H7 (cell line): ENCODE results near the gene LAMTOR2. TPM values are rescaled to one million over a fixed set of nuclear protein-coding genes. Genes with fewer than 3 reads are reported as not detected.
A peak's percentile ranks its signal among the peaks of the same experiment; 100 is the strongest.

Source experiments
- DNase-seq: peaks from one replicate; pipeline ENCODE4 v3.0.0; 2012
- H3K27me3 ChIP-seq: 2 replicates; pipeline ENCODE4 v1.6.0; 2011; ENCODE audit warnings: mild to moderate bottlenecking, low read length; ENCODE audit not compliant: control insufficient read depth, insufficient read depth
- H3K36me3 ChIP-seq: replicated peaks from 2 replicates; pipeline ENCODE4 v1.5.1; 2011; ENCODE audit warnings: low read length; ENCODE audit not compliant: control insufficient read depth, insufficient read depth
- H3K4me3 ChIP-seq: 2 replicates; pipeline ENCODE4 v1.5.1; 2011; ENCODE audit warnings: low read depth, mild to moderate bottlenecking, control low read depth, low read length, moderate library complexity; ENCODE audit not compliant: insufficient read depth
- total RNA-seq: library from RNA; depleted of rRNA; stranded (reverse); fragments of >200 nt; shearing (Covaris generic); gene quantifications from 2 replicates; pipeline ENCODE4 v1.2.3, GENCODE V29; 2014; rRNA removed

Gene LAMTOR2
- total RNA-seq, 1 experiment from 2014 or later: 58.0 TPM

DNA sequence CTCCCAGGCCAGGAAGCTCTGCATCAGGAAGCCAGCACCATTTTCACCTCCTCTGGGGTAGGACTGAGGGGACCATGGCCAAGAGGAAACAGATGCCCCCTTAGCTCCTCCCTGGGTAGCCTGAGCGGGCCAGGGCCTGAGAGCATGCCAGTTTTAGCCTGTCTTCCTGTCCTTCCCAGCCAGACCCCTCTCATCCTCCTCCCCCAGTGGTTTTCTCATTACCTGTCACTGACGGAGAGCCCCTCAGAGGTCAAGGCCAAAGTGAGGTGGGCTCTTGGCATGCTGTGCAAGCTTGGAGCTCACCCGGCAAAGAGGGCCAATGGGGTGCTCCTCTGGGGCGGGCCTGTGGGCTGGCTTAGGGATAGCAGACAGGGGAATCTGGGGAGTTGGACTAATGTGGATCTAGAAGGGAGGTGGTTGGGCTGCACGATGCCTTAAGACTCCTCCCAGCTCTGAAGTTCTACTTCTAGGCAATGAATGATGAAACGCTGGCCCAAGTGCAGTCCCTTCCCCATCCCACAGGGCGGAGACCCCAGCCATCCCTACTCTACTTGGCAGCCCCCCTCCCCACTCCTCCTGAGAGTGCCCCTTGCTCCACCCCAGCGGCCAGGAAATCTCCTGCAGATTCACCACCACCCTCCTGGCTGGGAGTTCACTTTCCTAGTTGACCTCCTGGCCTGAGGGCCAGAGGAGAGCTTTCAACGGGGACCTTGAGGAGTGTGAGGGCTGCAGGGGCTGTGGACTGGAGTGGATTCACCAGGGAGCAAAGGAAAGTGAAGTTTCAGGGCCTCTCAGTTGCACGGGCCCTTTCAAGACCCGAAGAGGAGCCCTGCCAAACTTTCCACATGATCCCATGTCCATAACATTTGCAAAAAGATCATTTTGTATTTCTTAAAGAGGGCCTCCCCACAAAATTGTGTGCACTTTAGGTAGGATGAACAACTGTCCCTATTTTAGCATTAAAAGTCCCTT is 50.6 kb downstream of the LAMTOR2 start:
- Histone ChIP-seq H3K36me3 (no peaks in the 10 kb centered on the region), H3K27me3 (no peaks in the 10 kb centered on the region), H3K4me3 (no peak overlapping the region)
- peak; percentile 78 for DNase-seq

DNA sequence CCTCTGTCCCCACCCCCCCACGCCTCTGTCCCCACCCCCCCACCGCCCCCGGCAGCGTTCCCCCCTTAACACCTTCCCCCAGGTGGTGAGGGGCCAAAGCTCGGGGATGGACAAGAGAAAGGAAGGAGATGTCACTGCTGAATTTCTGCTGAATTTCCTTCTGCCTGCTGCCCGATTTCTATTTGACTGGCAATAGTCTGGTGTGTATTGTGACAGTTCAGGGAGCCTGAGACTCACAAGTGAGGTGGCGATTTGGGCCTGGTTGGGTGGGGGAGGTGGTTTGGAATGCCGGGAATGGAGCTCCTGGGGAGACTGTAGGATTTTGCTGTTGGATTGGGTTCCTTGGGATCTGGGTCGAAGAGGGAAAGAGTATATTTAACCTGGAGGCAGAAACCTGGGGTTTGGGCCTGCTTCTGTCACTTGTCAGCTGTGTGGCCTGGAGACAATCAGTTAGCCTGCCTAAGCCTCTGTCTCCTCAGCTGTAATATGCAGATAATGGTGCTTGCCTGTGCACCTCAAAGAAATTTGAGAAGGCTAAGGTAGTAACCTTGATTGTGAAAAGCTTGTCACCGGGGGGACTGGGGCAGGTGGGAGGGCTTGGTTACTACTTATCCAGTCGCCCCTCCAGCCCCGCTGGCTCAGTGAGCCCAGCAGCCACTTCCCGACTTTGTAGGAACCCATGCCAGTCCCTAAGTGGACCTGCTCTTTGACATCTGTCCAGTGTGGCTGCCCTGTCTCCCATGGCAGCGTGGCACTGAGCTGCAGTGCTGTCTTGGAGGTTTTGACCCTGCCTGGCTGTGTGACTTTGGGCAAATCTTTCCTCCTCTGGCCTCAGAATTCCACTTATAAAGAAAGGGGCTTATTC is 52.3 kb downstream of the LAMTOR2 start:
- Histone ChIP-seq H3K36me3 (no peaks in the 10 kb centered on the region), H3K27me3 (no peaks in the 10 kb centered on the region), H3K4me3 (peak overlapping the region; percentile 55)
- DNase-seq: peak; percentile 89

DNA sequence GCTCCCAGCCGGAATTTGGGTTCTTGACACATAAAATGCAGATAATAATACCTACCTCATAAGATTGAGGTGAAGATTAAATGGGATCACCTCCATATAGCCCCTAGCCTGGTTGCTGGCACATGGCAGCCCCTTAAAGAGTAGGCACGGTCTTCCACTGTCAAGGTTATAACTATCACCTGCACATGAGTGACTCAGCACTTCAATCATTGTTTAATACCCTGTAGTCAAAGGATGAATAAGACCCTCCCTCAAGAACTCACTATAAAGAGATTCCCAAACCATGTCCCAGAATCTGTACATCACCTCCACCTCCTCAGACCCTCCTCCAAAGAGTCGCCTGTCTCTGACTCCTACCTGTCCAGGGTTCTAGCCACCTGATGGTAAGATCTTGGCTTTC is 53.5 kb downstream of the LAMTOR2 start:
- H3K4me3 ChIP-seq: no peak overlapping the region
- no peaks in the 10 kb centered on the region for H3K27me3 ChIP-seq
- no peaks in the 10 kb centered on the region for H3K36me3 ChIP-seq
- no peak for DNase-seq

Other genes with a start within 250 kb of the LAMTOR2 start
- 30.7 and 42.5 TPM in 2 replicates for gene GON4L, start 197.6 kb upstream of the LAMTOR2 start, total RNA-seq
- gene SYT11, start 195.2 kb upstream of the LAMTOR2 start, total RNA-seq: 9.6 and 11.0 TPM in 2 replicates
- gene RIT1, start 143.4 kb upstream of the LAMTOR2 start, total RNA-seq: 39.1 and 47.1 TPM in 2 replicates
- 58.4 and 78.1 TPM in 2 replicates for gene KHDC4, start 120.4 kb upstream of the LAMTOR2 start, total RNA-seq
- not detected in 2 replicates for gene RXFP4, start 113.1 kb upstream of the LAMTOR2 start, total RNA-seq
- gene ARHGEF2, start 76.2 kb upstream of the LAMTOR2 start, total RNA-seq: 97.1 and 104 TPM in 2 replicates
- 427 and 445 TPM in 2 replicates for gene SSR2, start 33.8 kb upstream of the LAMTOR2 start, total RNA-seq
- 64.6 and 66.3 TPM in 2 replicates for gene UBQLN4, start 984 bp upstream of the LAMTOR2 start, total RNA-seq
- 18.3 and 27.6 TPM in 2 replicates for gene RAB25, start 6.4 kb downstream of the LAMTOR2 start, total RNA-seq
- 52.7 and 65.2 TPM in 2 replicates for gene MEX3A, start 27.7 kb downstream of the LAMTOR2 start, total RNA-seq
- 101 and 119 TPM in 2 replicates for gene LMNA, start 59.9 kb downstream of the LAMTOR2 start, total RNA-seq
- gene SEMA4A, start 98.8 kb downstream of the LAMTOR2 start, total RNA-seq: 10.3 and 15.8 TPM in 2 replicates
- gene SLC25A44, start 139.3 kb downstream of the LAMTOR2 start, total RNA-seq: 31.9 and 33.2 TPM in 2 replicates
- 286 and 290 TPM in 2 replicates for gene PMF1, start 158.2 kb downstream of the LAMTOR2 start, total RNA-seq
- gene BGLAP, start 187.4 kb downstream of the LAMTOR2 start, total RNA-seq: 1.4 and 2.7 TPM in 2 replicates
- 6.1 and 11.5 TPM in 2 replicates for gene PAQR6, start 193.3 kb downstream of the LAMTOR2 start, total RNA-seq
- 216 and 232 TPM in 2 replicates for gene SMG5, start 228.0 kb downstream of the LAMTOR2 start, total RNA-seq
- 2.3 and 3.1 TPM in 2 replicates for gene TMEM79, start 229.5 kb downstream of the LAMTOR2 start, total RNA-seq
- gene GLMP, start 240.9 kb downstream of the LAMTOR2 start, total RNA-seq: 106 and 120 TPM in 2 replicates
- not detected in 2 replicates for gene VHLL, start 244.5 kb downstream of the LAMTOR2 start, total RNA-seq